Pancreas (tissue), 10 donors: ENCODE results near the gene CDH22. TPM values are rescaled to one million over a fixed set of nuclear protein-coding genes. Genes with fewer than 3 reads are reported as not detected.
A peak's percentile ranks its signal among the peaks of the same experiment; 100 is the strongest.

Experiments
- ATAC-seq, 4 donors: fragments of 200-7000 bp; cut with Tn5 transposase; one replicate each; pipeline versions ENCODE4 v1.8.0 to v1.9.1; 2020; ENCODE audit warnings: mild to moderate bottlenecking in 4 of 4, moderate library complexity in 4 of 4
- DNase-seq, 6 donors: peaks; one replicate each; pipeline ENCODE4 v3.0.0-alpha.2; 2020
- FAIRE-seq: peaks from 2 replicates; lab custom pipeline; 2012; peaks lifted over from hg19 to GRCh38; lab: Jason Lieb, UNC
- H3K27ac ChIP-seq, 4 donors: fragments of 200-600 bp; sonication (generic); 1 replicate in 3 of 4; 2 replicates in 1 of 4; pipeline versions ENCODE4 v1.5.0 to v1.8.0; 2020
- H3K27me3 ChIP-seq, 4 donors: fragments of 200-600 bp; one replicate each; pipeline ENCODE4 v1.8.0; 2021
- H3K36me3 ChIP-seq, 3 donors: fragments of 200-600 bp; sonication (generic) in 1 of 3; one replicate each; pipeline versions ENCODE4 v1.5.0 to v1.8.0; 2020 to 2021
- H3K4me1 ChIP-seq, 3 donors: fragments of 200-600 bp; one replicate each; pipeline ENCODE4 v1.8.0; 2021
- H3K4me3 ChIP-seq, 4 donors: fragments of 200-600 bp; sonication (generic) in 2 of 4; one replicate each; pipeline versions ENCODE4 v1.5.0 to v1.8.0; 2020 to 2021
- H3K9me3 ChIP-seq, 4 donors: fragments of 200-600 bp; one replicate each; pipeline ENCODE4 v1.8.0; 2021
- CTCF ChIP-seq, 4 donors: fragments of 200-600 bp; sonication (generic) in 3 of 4; IDR thresholded peaks; one replicate each; pipeline versions ENCODE4 v1.5.0 to v1.8.0; 2021; ENCODE audit warnings: antibody characterized with exemption in 4 of 4
- WGBS, 2 donors: extraction: QIAGEN DNeasy Blood & Tissue Kit; methylation state at CpG; one replicate each; pipeline ENCODE4 v1.1.7; 2013; 5-methylcytosine and 5-hydroxymethylcytosine counted together
- intact Hi-C, 3 donors: fragments of 100-400 bp; cut with DNase I; formaldehyde crosslinking; loops; one replicate each; pipeline versions ENCODE4 v1.11.1 to v1.14.2; 2022
- polyA plus RNA-seq, 2 donors: library from polyadenylated mRNA; stranded (reverse); fragments of 200-250 nt; gene quantifications; one replicate each; pipeline ENCODE4 v1.2.3, GENCODE V29; 2013
- total RNA-seq, 6 donors: library from RNA; stranded (reverse); fragmentation: NEBNext Ultra II Directional in 4 of 6; extraction: Animal tissue kit (Norgen Biotek cat#: 25700) in 4 of 6; gene quantifications; one replicate each; pipeline versions ENCODE4 v1.2.1 to v1.2.4, GENCODE V29; 2021 to 2023
- donor health status: healthy with polysubstance abuse.
- donor health status: DM: no; HTN: no; CAD: no; lungs with moderate emphysema.
- donor health status: DM: no; HTN: no; CAD: no.
- donor health status: control.
- donor health status: control.
- donor health status: Bipolar disorder and iron deficiency.
- donor health status: DM: yes; HTN: yes; CAD: no.
- donor health status: DM: no; HTN: no; CAD: no.
- donor health status: DM: no; HTN: no; CAD: no.
- donor health status: DM: yes; HTN: yes; CAD: no.

The CDH22 gene
- total and polyA plus RNA-seq, 8 donors, result 0.97 to 11.9 (median 3.3) TPM

GRCh38 chr20:46267108-46268105 lies 40.9 kb downstream of the CDH22 start:
- H3K4me1 ChIP-seq, result no peaks in the 10 kb centered on the region
- no peaks in the 10 kb centered on the region for H3K27me3 ChIP-seq
- H3K36me3 ChIP-seq, result no peaks in the 10 kb centered on the region
- FAIRE-seq (no peak), DNase-seq (no peak), ATAC-seq (no peak)
- no peak overlapping the region for H3K4me3 ChIP-seq
- no peak for TF ChIP-seq CTCF (IDR thresholded peaks at IDR 0.05)
- WGBS, 2 donors, result 56 to 66% methylated on average over 11 of the region's 11 CpGs
- H3K27ac ChIP-seq, result no peak overlapping the region
- no peaks in the 10 kb centered on the region for H3K9me3 ChIP-seq
- intact Hi-C loops, result no loop called here

GRCh38 chr20:46265539-46265938 lies 42.8 kb downstream of the CDH22 start:
- ATAC-seq (no peak), FAIRE-seq (no peak), DNase-seq (no peak)
- Histone ChIP-seq H3K27me3 (no peaks in the 10 kb centered on the region), H3K27ac (no peak overlapping the region), H3K4me1 (no peaks in the 10 kb centered on the region), H3K4me3 (no peak overlapping the region), H3K9me3 (no peaks in the 10 kb centered on the region), H3K36me3 (no peaks in the 10 kb centered on the region)
- 72 to 82% methylated on average over 2 of the region's 2 CpGs for whole genome bisulfite sequencing, 2 donors
- intact Hi-C loops, result no loop called here
- no peak for TF ChIP-seq CTCF (IDR thresholded peaks at IDR 0.05)

GRCh38 chr20:46264391-46265266 lies 43.7 kb downstream of the CDH22 start:
- intact Hi-C loops, result no loop called here
- no peak for TF ChIP-seq CTCF (IDR thresholded peaks at IDR 0.05)

GRCh38 chr20:46261456-46262253 lies 46.6 kb downstream of the CDH22 start:
- 64 to 70% methylated on average over 12 of the region's 12 CpGs for WGBS, 2 donors
- no peak for DNase-seq

More at GRCh38 chr20:46264391-46265266, 43.7 kb downstream of the CDH22 start:
- FAIRE-seq (no peak), DNase-seq (no peak), ATAC-seq (peak in 2 of 4 donors; percentile 42 to 43)
- Histone ChIP-seq H3K36me3 (no peaks in the 10 kb centered on the region), H3K4me3 (no peak overlapping the region), H3K9me3 (no peaks in the 10 kb centered on the region), H3K4me1 (no peaks in the 10 kb centered on the region), H3K27ac (no peak overlapping the region), H3K27me3 (no peaks in the 10 kb centered on the region)
- WGBS, 2 donors, result 65 to 71% methylated on average over 26 of the region's 26 CpGs

More at GRCh38 chr20:46261456-46262253, 46.6 kb downstream of the CDH22 start:
- H3K4me3 ChIP-seq, result no peak overlapping the region
- intact Hi-C loops, result no loop called here
- ATAC-seq (no peak), FAIRE-seq (no peak)
- no peaks in the 10 kb centered on the region for H3K9me3 ChIP-seq
- H3K36me3 ChIP-seq, result no peaks in the 10 kb centered on the region
- H3K27me3 ChIP-seq, result no peaks in the 10 kb centered on the region
- no peak overlapping the region for H3K27ac ChIP-seq
- TF ChIP-seq CTCF (IDR thresholded peaks at IDR 0.05), result no peak
- no peaks in the 10 kb centered on the region for H3K4me1 ChIP-seq
